SK-N-SH treated with all-trans-retinoic acid at 6 μM for 48 hours (cell line): Measurements from ENCODE around the gene CTSD.

Experiments used
- CREB5 ChIP-seq: fragments of 250-450 bp; sonication (Bioruptor Pico); IDR thresholded peaks from 2 replicates; pipeline ENCODE4 v1.5.1; 2020; ENCODE audit warnings: low read depth, mild to moderate bottlenecking, moderate library complexity
- ESRRG ChIP-seq: fragments of 250-450 bp; sonication (Bioruptor Pico); IDR thresholded peaks from 2 replicates; pipeline ENCODE4 v1.6.1; 2021; ENCODE audit warnings: mild to moderate bottlenecking
- ISL1 ChIP-seq: fragments of 250-450 bp; sonication (Bioruptor Pico); IDR thresholded peaks from 2 replicates; pipeline ENCODE4 v2.1.2; 2022; ENCODE audit warnings: mild to moderate bottlenecking, moderate library complexity
- RARB ChIP-seq: fragments of 250-450 bp; sonication (Bioruptor Pico); IDR thresholded peaks from 2 replicates; pipeline ENCODE4 v1.8.0; 2021; ENCODE audit warnings: mild to moderate bottlenecking, moderate library complexity
- SNAI2 ChIP-seq: fragments of 250-450 bp; sonication (Bioruptor Pico); IDR thresholded peaks from 2 replicates; pipeline ENCODE4 v1.5.0; 2020; ENCODE audit warnings: mild to moderate bottlenecking, moderate library complexity
- TOX ChIP-seq: fragments of 250-450 bp; sonication (Bioruptor Pico); IDR thresholded peaks from 2 replicates; pipeline ENCODE4 v1.8.0; 2021; ENCODE audit warnings: mild to moderate bottlenecking, moderate library complexity, borderline replicate concordance
- ZFP30 ChIP-seq: fragments of 450-650 bp; formaldehyde crosslinking; IDR thresholded peaks from 2 replicates; pipeline ENCODE4 v1.5.0; 2022; ENCODE audit warnings: mild to moderate bottlenecking, moderate library complexity
- TF ChIP-seq, protein P1 (sequence below): fragments of 250-450 bp; sonication (Bioruptor Pico); IDR thresholded peaks from 2 replicates; pipeline ENCODE4 v1.8.0; 2020; ENCODE audit warnings: mild to moderate bottlenecking, moderate library complexity, borderline replicate concordance

DNA sequence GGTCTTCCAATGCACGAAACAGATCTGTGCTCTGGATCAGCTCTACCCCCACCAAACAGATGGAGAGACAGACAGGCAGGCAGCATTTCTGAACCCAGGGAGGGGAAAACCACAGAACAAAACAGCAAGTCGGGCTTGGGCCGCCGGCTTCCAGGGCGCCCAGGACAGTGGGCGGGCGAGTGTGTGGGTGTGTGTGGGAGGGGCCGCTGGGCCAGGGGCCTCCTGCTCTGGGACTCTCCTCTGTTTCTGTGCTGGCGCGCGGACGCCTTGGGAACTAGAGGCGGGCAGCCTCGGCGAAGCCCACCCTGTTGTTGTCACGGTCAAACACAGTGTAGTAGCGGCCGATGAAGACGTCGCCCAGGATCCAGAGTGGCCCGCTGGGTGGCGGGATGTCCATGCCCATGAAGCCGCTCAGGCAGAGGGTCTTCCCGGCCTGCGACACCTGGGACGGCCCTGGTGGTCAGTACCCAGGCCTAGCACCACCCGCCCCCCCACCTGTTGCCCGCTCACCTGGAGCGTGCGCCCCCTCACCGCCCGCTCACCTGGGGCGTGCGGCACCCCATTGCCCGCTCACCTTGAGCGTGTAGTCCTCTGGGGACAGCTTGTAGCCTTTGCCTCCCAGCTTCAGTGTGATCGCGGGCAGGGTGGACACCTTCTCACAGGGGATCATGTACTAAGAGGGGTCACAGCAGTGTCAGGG, 10.3 kb downstream of the CTSD start:
- TF ChIP-seq SNAI2 (CRISPR knock-in tag): no peak
- TF ChIP-seq, protein P1, sequence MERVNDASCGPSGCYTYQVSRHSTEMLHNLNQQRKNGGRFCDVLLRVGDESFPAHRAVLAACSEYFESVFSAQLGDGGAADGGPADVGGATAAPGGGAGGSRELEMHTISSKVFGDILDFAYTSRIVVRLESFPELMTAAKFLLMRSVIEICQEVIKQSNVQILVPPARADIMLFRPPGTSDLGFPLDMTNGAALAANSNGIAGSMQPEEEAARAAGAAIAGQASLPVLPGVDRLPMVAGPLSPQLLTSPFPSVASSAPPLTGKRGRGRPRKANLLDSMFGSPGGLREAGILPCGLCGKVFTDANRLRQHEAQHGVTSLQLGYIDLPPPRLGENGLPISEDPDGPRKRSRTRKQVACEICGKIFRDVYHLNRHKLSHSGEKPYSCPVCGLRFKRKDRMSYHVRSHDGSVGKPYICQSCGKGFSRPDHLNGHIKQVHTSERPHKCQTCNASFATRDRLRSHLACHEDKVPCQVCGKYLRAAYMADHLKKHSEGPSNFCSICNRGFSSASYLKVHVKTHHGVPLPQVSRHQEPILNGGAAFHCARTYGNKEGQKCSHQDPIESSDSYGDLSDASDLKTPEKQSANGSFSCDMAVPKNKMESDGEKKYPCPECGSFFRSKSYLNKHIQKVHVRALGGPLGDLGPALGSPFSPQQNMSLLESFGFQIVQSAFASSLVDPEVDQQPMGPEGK (CRISPR knock-in tag): no peak
- no peak for TF ChIP-seq TOX (CRISPR knock-in tag)
- no peak for TF ChIP-seq ISL1
- no peak for TF ChIP-seq CREB5 (CRISPR knock-in tag)
- no peak for TF ChIP-seq RARB (CRISPR knock-in tag)
- TF ChIP-seq ZFP30 (CRISPR knock-in tag): no peak
- TF ChIP-seq ESRRG (CRISPR knock-in tag): no peak
